Esophagus mucosa (tissue), 1 donor: ENCODE measurements around the gene BAZ1A. TPM values are rescaled to one million over a fixed set of nuclear protein-coding genes. Genes with fewer than 3 reads are reported as not detected.

Experiments used
- ATAC-seq: fragments of 200-7000 bp; cut with Tn5 transposase; one replicate; pipeline ENCODE4 v1.9.1; 2020
- total RNA-seq: library from RNA; stranded (reverse); gene quantifications from one replicate; pipeline ENCODE4 v1.2.4, GENCODE V29; 2023
- donor health status: DM: yes; HTN: yes; CAD: no.

Gene BAZ1A
- total RNA-seq, 1 donor from 2014 or later, result 34.6 TPM

DNA sequence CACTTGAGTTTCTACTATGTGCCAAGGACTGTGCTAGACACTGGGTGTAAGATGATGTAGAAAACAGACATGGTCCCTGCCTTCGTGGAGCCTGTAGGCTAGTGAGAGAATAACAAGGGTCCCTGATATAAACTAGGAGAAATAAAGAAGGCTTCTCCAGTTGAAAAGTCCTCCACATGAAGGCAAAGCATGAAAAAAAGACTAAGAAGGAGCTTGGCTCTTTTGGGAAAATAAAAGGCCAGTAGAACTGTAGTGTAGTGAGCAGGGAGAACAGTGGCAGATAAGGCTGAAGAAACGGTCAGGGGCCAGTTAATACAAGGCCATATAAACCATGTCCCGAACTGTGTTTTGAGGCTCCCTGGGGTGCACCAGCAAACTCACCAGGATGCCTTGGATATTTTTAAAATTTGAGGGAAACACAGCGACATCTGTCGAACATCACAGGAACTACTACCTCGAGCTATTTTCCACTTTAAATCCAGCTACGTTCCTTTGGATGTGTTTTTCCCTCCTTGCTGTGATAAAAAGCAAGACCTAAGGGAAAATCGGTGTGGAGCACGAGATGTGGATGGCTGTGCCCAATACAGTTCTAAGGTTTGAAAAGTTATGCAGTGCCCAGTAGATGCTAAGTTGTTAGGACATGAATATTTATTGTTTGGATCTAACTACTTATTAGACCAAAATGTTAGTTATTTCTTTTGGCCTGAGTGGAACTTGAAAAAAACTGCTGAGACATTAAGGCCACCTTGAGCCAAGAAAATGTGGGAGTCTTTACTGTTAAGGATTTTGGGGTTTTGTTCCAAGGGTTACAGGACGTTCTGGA, 152.2 kb downstream of the BAZ1A start:
- ATAC-seq, result peak; percentile 47

DNA sequence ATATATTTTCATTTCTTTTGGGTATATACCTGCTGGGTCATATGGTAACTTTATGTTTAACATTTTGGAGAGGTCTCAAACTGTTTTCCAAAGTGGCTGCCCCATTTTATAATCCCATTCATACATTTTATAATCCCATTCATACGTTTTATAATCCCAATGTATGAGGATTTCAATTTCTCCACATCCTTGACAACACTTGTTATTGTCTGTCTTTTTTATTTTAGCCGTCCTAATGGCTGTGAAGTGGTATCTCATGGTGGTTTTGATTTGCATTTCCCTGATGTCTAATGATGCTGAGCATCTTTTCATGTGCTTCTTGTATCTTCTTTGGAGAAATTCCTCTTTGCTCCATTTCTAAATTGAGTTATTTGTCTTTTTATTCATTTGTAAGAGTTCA, 154.0 kb downstream of the BAZ1A start:
- ATAC-seq, result no peak

DNA sequence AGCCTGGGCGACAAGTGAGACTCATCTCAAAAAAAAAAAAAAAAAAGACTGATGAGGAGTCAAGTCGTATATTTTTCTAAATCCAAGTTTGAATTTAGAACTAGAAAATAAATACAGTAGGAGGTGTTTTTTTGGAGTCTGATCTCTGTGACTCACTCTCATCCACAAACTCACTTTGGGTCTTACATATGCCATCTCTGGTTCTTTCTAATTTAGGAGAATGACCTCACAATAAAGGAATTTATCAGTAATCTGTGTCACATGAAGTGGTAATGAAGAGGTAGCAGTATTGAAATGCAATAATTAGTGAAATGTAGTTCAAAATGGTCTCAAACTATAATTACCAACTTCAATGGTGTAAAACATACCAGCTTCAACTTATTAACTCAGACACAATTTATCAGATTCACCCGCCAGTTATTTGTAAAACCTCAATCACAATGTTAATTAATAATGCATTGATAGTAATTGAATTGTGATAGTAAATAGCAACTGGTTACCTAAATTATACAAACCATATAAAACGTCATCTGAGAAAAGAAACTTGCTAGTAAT, 156.3 kb downstream of the BAZ1A start:
- no peak for ATAC-seq

DNA sequence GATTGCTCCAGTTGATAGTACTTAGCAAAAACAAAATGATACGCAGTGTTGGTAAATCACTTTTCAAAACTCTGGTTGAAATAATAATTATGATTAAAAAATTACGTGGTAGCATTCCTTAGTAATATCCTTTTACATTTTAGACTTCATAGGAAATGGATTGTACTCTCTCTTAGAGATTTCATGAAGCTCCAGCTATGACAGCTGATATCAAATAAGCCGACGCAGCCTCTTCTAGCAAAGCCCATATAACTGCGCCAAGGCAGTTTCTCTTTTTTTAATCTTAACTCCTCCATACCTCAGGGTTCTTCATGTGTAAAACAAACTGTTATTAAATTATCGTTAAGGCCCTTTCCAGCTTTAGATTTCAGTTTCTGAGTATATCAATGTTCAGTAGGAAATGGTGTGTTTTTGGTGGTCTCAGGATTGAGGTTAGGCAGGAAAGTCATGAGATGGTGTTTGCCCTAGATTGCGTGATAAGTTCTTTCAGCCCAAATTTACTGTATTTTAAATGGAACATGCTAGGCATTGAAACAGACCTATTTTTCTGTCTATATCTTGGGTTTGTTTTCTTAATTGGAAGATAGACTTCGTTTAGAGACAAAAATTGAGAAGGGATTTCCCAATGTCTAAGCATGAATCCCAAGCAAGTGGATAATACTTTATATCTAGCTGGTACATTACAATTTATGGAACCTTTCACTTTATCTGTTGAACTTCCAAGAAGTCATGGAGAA, 159.9 kb downstream of the BAZ1A start:
- no peak for ATAC-seq

DNA sequence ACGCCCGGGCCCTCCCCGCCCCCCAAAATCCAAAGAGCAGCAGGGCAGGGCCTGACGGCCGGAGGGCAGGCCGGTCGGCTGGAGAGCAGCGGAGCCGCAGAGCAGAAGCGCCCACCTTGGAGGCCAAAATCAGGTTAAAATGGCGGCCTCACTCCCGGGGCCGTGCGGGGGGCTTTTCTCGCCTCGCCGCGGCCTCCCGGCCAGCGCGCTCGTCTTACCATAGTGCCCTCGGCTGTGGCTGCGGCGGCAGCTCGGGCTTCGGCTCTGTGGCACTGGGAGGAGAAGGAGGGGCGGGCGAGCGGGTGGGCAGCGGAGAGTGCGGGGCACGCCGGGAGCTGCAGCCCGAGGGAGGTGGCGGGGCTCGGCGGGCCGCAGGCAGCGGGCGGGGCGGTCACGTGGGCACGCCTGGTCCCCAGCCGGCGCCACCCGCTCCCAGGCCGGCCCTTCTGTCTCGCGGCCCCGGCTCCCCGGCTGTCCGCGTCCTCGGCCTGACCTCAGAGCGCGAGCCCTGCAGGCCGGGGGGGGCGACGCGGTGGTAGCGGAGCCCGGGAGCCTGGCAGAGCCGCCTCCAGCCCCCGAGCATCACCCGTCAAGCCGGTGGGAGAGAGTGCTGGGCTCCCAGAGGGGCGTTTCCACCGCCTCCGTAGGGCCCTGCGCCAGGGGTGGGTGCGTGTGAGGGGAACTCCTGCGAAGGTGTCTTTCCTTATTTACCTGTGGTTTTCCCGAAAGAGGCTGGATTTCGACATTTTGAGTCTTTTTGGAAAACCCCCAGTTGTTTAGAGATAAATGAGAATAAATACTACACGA, 160.6 kb downstream of the BAZ1A start, which contains the start of gene CFL2:
TSS of gene CFL2 (minus strand) at position 274 of the 807 bp plus-strand sequence. CDS start at position 221, 53 bp downstream.
- peak; percentile 94 for ATAC-seq

DNA sequence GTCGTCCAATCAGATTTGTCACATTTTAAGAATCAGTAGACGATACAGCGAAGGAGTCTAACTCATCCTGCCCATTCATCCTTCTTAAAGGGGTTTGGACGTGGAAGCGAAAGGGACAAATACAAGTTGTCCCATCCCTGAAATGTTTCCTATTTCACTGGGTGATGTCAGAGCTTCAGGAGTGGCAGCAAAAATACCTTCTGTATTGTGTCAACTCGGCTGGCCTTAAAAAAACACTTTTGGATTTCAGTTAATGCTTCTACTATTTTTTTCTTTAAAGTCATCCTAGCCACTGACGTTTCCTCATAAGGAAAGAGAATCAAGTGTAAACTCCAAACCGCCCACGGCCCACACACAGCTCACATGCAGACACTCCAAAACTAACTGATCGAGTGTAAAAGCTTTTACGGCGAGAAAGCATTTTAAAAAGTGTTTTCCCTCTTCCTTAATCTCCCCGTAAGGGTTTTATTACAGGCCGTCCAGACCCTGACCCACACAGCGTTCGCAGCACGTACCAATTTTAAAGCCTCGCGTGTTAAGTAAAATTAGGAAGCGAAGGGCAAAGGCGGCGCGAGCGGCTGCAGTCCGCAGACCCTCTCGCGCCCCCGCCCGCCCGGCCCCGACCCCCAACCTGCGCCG, 161.4 kb downstream of the BAZ1A start:
- peak; percentile 66 for ATAC-seq

DNA sequence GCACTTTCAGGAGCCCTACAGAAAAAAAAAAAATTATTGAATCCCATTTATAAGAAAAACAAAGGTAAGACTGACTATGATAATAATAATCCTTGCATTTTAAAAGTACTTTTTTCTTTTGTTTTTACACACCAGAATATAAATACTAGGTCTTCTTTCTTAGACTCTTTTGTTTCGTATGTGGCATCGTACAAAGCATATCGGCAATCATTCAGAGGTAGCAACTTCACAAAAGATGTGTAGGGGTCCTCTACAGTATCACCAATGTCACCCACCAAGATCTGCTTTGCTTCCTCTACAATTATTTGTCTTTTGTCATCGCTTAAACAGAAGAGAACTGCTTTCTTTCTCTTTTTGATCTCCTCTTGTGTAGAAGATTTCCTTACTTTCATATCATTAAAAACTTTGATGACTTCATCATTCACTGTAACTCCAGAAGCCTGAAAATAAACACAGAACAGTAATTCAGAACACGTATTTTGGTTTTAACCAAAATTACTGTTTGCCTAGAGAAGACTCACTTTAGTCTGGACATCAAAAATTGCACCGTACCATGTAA, 162.0 kb downstream of the BAZ1A start:
- no peak for ATAC-seq

DNA sequence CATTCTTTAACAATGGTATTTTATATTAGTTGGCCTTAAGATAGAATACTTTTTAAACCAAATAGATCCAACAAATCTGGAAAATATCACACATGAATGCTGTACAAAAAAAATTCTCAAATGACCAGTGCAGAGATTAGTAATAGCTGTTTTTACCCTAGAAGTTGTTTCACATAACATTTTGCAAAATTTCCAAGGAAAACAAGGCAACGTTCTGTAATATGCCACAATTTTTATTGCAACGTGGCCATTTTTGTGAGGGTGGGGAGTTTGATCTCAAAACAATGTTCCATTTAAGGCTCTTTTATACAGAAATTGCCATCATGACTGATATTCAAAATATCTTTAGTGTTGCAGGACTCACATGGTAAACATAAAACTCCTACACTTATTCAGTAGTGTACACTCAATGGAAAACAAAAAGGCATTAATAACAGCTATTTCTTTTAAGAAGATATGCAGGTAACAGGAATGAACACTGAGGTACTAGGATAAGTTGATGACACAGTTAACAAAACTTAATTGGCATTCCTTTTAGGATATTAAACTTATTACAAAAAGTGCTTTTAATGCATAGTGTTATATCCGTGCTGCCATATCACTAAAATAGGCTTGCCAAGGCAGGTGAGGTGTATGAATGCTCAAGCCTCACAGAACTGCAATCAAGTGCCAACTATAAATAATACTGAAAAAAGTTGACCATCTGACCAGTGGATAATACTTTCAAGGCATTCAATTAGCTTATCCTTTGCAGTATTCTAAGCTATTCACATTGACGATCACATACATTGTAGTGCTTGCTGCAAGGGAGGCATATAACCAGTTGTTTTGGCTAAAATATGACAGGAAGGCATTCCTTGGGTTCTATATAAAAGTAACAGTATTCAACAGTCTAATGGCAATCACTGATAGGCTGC, 163.1 kb downstream of the BAZ1A start:
- no peak for ATAC-seq

DNA sequence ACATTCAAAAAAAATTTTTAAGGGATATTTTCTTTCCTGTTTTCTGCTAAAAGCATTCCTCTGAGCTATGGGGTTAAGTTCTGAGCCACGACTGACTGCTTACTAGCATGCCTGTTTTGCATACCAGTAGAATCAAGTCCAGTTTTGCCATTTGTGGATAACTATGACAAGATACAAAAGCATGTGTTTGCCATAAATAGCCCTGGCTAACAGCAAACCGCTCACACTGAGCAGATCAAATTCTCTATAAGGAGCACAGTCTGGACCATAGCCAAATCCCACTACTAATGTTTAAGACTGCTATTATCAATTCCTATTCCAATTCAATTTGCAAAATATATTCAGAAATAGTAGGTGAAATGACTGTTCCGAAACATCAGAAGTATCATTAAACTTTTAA, 164.0 kb downstream of the BAZ1A start:
- ATAC-seq, result no peak

DNA sequence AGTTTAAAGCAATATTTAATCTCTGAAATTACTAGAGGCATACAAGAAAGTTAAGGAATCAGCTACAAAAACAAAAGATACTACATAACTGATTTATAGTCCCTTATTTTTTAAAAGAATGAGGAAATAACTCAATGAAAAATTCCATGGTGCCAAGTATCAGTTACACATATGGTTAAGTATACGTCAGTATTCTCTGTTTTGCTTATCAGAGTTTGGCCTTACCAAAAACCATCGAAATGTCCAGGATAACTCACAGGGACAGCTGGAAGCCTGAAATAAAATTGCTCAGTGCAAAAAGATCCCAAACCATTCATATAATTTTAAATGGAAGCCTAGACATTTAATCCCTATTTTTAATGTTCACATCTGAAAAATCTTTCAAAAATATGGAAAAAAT, 164.4 kb downstream of the BAZ1A start:
- ATAC-seq, result no peak

DNA sequence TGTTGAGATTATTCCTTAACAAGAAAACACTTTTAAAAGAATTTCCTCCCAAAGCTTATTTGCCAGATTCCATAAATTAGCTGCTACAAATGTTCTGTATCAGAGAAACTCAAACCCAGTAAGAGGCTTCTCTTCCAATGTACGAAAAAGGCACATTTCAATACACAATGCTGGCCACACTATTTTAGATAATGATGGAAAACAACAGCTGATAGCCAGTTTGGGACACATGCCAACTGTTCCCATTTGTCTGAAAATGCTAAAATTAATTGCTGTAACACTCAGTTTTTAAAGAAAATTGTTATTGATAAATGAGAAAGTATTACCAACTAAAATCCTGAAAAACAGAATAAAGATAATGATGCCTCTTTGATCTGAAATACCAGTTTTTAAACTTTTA, 165.2 kb downstream of the BAZ1A start:
- no peak for ATAC-seq

DNA sequence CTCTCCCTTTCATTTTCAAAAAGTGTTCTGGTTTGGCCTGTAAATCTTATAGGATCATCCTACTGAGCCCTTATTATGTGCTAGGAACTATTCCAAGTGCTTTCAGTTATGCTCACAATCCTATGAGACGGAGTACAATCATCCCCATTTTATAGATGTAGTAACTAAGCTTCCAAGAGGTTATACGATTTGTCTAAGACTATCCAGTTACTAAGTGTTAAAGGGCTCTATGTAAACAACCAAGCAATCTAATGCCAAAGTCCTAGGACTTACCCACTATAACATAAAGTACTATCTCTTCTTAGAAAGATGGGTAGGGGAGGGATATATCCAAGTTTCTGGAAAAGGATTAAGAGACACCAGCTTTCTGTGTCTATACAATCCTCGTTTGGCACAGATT, 167.4 kb downstream of the BAZ1A start:
- no peak for ATAC-seq

Other genes starting within 250 kb of the BAZ1A start
- 53.0 TPM for gene SNX6, start 245.2 kb downstream of the BAZ1A start, total RNA-seq
- gene CFL2, start 160.8 kb downstream of the BAZ1A start, total RNA-seq, result 7.0 TPM
- 26.6 TPM for gene SRP54, start 107.6 kb upstream of the BAZ1A start, total RNA-seq
- 51.0 TPM for gene FAM177A1, start 170.9 kb upstream of the BAZ1A start, total RNA-seq
- 11.8 TPM for gene PPP2R3C, start 246.6 kb upstream of the BAZ1A start, total RNA-seq
- gene PRORP, start 247.2 kb upstream of the BAZ1A start, total RNA-seq, result 17.5 TPM